HG03108 (cell line): ENCODE measurements around the gene MANBA.
"Not testable (repeated sequence)": the region's sequence is repeated elsewhere in the genome, so short reads cannot be mapped to it uniquely, and the experiment has no call there.

Experiments used
- ATAC-seq: cut with Tn5 transposase; IDR thresholded peaks from one replicate; pipeline ENCODE4 v1.9.1; 2021; ENCODE audit warnings: moderate library complexity; ENCODE audit not compliant: unreplicated experiment

Gene MANBA

GRCh38 chr4:102725229-102725628 is 35.5 kb downstream of the MANBA start:
- ATAC-seq, result no peak

DNA sequence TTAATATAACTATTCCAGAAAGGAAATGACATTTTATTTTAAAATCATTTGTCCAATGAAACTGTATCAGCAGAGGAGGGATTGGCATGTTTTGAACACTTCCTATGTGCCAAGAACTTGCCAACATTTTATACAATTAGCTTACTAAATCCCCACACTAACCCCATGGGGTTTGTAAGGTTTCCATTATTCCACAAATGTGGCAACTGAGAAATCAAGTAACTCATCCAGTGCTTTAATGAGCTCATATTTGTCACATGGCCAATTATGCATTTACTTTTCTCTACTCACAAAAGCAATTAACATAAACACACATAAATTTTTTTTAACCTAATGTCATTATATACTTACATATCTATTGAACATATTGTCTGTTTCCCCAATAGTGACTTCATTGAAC is 37.3 kb downstream of the MANBA start:
- ATAC-seq, result no peak

DNA sequence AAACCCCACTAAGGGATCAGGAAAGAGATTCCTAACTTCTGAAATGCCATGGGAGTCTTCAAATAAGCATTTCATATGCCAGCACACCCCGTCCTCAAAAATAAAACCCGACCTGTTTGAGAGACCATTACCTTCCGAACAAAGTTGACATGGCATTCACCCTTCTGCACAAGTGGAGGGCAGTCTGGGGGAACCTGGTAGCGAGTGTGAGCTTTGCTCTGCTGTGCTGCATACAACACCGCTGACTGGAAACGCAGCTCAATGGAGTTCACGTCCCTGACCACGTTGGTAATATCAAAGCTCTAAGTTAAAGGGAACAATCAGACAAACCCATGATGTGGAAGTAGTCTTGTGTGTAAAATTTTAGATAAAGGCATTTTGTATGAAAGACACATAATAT is 38.0 kb downstream of the MANBA start:
- no peak for ATAC-seq

- not testable (repeated sequence) for ATAC-seq
Observed at GRCh38 chr4:102718833-102719575, 41.8 kb downstream of the MANBA start.

DNA sequence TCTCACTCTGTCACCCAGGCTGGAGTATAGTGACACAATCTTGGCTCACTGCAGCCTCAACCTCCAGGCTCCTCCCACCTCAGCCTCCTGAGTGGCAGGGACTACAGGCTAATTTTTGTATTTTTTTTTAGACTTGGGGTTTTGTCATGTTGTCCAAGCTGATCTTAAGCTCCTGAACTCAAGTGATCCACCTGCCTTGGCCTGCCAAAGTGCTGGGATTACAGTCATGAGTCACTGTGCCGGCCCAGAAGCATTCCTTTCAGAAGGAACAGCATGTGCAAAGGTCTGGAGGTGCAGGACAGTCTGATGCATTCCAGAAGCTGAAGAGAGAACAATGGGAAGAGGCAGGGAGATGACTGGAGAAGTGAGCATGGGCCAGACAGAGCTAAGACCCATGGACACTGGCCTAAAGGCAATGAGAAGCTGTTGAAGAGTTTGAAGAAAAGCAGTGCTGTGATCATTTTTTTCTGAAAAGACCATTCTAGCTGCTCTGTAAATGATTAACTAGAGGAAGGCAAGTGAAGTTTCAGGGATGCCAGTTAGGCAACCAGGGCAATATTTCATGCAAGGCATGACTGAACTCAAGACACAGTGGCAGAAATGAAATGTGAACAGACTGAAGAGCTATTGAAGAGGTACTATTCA is 43.2 kb downstream of the MANBA start:
- ATAC-seq, result peak; percentile 64

DNA sequence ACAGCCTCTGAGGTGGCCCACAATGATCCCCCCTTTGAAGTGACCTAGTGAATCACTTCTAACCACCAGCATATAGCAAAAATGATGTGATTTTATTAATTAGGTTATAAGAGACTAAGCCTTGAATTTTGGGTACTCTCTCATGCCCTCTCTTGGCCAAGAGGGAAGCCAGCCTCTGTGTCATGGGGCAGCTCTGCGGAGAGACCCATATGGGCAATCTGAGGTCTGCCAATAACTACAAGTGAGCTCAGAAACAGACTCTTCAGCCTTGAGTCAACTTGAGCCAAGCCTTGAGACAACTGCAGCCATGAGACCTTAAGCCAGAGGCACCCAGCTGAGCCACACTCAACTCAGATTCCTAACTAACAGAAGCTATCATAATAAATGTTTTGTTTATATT is 45.7 kb downstream of the MANBA start:
- ATAC-seq, result no peak

- ATAC-seq, result not testable (repeated sequence)
Observed at GRCh38 chr4:102713774-102714173, 47.0 kb downstream of the MANBA start.

DNA sequence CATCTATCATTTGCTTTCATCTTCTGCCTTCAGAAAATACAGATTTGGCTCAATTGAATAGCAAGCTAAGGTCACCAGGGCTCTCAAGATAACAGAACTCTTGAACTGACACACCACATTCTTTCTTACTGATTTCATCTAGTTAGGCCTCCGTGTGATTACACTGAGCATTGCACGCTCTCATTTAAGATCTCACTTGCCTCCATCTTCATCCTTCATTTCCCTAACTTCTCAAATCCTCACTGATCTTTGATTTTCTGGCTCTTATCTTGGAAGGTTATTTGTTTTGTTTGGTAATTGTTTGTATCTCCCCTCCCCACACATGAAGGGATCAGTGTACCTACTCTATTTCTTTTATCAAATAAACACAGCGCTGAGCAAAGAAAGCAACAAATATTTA is 47.7 kb downstream of the MANBA start:
- no peak for ATAC-seq

GRCh38 chr4:102710986-102711385 is 49.8 kb downstream of the MANBA start:
- ATAC-seq, result no peak

DNA sequence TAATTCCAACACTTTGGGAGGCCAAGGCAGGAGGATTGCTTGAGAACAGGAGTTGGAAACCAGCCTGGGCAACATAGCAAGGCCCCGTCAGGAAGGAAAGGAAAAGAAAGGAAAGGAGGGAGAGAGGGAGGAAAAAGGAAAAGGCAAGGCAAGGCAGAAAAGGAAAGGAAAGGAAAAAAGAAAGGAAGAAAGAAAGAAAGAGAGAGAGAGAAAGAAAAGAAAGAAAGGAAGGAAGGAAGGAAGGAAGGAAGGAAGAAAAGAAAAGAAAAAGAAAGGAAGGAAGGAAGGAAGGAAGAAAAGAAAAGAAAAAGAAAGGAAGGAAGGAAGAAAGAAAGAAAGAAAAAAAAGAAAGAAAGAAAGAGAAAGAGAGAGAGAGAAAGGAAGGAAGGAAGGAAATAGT is 51.7 kb downstream of the MANBA start:
- ATAC-seq, result not testable (repeated sequence)

DNA sequence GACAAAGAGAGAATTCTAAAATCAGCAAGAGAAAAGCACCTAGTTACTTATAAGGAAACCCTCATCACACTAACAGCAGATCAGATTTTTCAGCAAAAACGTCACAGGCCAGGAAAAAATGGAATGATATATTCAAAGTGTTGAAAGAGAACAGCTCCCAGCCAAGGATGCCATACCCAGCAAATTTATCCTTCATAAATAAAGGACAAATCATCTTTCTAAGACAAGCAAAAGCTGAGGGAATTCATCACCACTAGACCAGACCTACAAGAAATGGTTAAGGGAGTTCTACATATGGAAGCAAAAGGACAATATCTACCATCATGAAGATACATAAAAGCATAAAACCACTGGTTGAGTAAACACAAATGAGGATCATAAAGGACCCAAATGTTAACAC is 53.6 kb downstream of the MANBA start:
- ATAC-seq, result no peak

DNA sequence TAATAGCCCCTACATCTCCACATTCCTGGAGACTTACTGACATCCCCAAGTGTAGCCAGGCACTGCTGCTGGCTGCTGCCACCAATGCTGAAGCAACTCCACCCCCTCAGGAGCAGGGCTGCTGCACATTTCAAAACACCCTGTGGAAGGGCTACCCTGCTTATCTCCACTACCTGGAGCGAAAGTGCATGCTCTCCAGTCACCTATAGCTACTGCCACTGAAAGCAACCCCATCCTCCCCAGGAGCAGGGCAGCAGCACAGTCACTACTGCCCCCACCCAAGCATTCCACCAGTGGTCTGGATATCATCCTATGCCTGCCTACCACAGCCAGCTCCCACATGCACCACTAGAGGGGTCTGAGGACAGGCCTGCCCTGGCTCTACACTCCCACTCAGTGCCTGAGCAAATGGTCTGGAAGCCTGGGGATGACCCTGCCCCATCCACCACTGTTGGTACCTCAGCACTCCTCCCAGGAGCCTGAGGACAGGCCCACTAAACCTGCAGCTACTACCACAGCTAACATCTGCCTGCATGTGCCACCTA is 55.3 kb downstream of the MANBA start:
- no peak for ATAC-seq

GRCh38 chr4:102696758-102697157 is 64.0 kb downstream of the MANBA start:
- no peak for ATAC-seq

DNA sequence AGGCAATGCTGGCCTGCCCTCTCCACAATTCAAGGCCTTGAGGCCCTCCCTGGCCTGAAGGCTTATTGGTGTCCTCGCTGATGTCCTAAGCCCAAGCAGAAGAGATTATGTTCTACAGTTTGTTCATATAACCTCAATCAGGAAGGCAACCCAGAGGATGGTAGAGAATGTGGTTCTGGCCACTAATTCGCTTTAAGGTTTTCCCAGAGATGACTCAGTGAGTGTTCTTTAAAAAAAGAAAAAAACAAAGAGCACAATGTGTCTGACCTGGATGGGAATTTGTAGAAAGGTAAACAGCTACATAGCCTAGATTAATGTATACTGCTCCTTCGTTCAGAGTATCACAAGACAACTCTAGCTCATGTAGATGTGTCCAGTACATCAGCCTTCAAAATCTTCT is 66.0 kb downstream of the MANBA start:
- no peak for ATAC-seq

DNA sequence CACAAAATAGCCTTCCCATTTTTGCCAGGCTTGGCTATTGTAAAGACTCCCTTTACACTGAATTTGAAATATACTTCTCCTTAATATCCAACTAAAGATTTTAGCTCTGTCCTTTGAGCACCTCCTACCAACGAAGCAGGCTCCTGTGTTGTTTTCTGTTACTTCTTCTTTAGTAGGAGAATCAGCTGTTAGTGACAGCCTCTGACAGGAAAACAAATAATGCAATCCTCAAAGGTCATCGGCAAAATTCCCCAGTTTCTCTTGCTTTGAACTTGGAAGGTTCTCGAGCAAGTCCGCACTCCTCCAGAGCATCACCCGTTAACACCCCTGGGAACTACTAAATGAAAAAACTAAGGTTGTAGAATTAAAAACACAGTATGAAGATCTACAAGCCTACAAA is 66.9 kb downstream of the MANBA start:
- no peak for ATAC-seq

- ATAC-seq, result no peak
Observed at GRCh38 chr4:102693262-102693850, 67.4 kb downstream of the MANBA start.

DNA sequence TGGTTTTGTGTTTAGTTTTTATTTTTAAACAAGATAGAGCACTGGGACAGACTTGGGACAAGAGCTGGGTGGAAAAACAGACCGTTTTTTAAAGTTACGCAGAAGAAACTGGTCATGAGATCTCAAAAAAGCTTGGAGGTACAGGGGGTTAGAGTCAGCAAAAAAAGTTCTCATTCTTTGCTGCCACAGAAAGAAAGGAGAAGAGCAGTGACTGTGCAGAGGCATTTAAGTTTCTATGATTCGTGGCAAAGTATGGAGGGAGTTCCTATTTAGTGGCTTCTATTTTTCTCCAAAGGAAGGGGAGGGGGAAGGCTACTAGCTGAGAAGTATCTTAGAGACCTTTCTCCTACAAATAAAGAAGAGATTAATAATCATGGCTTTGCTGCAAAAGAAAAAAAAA is 68.3 kb downstream of the MANBA start:
- no peak for ATAC-seq

DNA sequence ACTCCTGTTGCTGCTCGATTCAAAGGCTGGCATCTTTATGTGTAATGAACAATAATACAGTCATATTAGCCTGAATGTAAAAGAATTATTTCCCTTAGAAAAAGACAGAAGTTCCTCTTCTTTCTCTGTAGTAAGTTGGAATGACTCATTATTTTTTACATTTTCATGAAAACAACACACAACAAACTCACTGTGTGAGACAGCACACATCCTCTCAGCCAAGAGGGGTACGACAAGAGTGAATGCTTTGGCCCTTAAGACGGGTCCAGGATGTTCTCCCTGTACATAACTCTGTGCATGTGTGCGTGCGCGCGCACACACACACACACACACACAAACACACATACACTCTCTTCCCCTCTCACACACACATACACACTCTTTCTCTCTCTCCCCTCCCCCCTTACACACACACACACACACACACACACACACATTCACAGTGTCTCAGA is 72.8 kb downstream of the MANBA start:
- ATAC-seq, result peak; percentile 18

- peak; percentile 86 for ATAC-seq
Observed at GRCh38 chr4:102687373-102687981, 73.3 kb downstream of the MANBA start.

GRCh38 chr4:102685768-102686167 is 75.0 kb downstream of the MANBA start:
- ATAC-seq, result no peak

DNA sequence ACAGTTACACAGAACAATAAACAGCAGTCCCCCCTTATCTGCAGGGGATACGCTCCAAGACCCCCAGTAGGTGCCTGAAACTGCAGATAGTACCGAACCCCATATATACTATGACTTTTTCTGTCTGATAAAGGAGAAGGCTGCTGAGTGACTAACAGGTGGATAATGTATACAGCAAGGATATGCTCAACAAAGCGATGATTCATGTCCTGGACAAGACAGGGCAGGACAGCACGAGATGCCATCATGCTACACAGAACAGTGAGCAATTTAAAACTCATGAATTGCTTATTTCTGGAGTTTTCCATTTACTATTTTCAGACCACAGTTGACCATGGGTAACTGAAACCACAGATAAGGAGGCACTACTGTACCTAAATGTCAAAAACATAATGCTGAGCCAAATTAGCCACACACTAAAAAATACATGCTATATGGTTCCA is 76.1 kb downstream of the MANBA start:
- peak; percentile 21 for ATAC-seq
